Smooth muscle cell (in vitro differentiated cells): ENCODE measurements around the gene AMZ2. TPM values are rescaled to one million over a fixed set of nuclear protein-coding genes. Genes with fewer than 3 reads are reported as not detected.
"Not testable (repeated sequence)": the region's sequence is repeated elsewhere in the genome, so short reads cannot be mapped to it uniquely, and the experiment has no call there.

Source experiments
- DNase-seq: peaks from one replicate; lab custom pipeline; 2025; ENCODE audit not compliant: unreplicated experiment; lab: John Stamatoyannopoulos, UW
- H2AFZ ChIP-seq: fragments of 200-600 bp; sonication (generic); 2 replicates; pipeline ENCODE4 v1.6.0; 2016; ENCODE audit warnings: antibody characterized with exemption, low read depth, mild to moderate bottlenecking
- H3F3A ChIP-seq: fragments of 200-600 bp; sonication (generic); 2 replicates; pipeline ENCODE4 v1.6.0; 2017; ENCODE audit warnings: antibody characterized with exemption, low read depth
- H3K27ac ChIP-seq: fragments of 200-600 bp; sonication (generic); 2 replicates; pipeline ENCODE4 v1.5.1; 2016; ENCODE audit warnings: low read depth, mild to moderate bottlenecking
- H3K27me3 ChIP-seq: fragments of 200-600 bp; sonication (generic); 2 replicates; pipeline ENCODE4 v1.6.1; 2016; ENCODE audit warnings: low read depth, mild to moderate bottlenecking
- H3K36me3 ChIP-seq: fragments of 200-600 bp; sonication (generic); 2 replicates; pipeline ENCODE4 v1.5.1; 2016; ENCODE audit warnings: low read depth
- H3K4me1 ChIP-seq: fragments of 200-600 bp; sonication (generic); 2 replicates; pipeline ENCODE4 v1.5.1; 2016; ENCODE audit warnings: low read depth
- H3K4me2 ChIP-seq: fragments of 200-600 bp; sonication (generic); 2 replicates; pipeline ENCODE4 v1.6.0; 2016; ENCODE audit warnings: mild to moderate bottlenecking
- H3K4me3 ChIP-seq: fragments of 200-600 bp; sonication (generic); 2 replicates; pipeline ENCODE4 v1.5.1; 2016; ENCODE audit warnings: mild to moderate bottlenecking
- H3K79me2 ChIP-seq: fragments of 200-600 bp; sonication (generic); 2 replicates; pipeline ENCODE4 v1.6.0; 2016; ENCODE audit warnings: low read depth, mild to moderate bottlenecking
- H3K9ac ChIP-seq: fragments of 200-600 bp; sonication (generic); 2 replicates; pipeline ENCODE4 v1.6.0; 2016; ENCODE audit warnings: low read depth
- H3K9me3 ChIP-seq: fragments of 200-600 bp; sonication (generic); replicated peaks from 2 replicates; pipeline ENCODE4 v1.5.1; 2016; ENCODE audit warnings: low read depth
- H4K20me1 ChIP-seq: fragments of 200-600 bp; sonication (generic); 2 replicates; pipeline ENCODE4 v1.6.0; 2016; ENCODE audit warnings: low read depth
- WGBS: methylation state at CpG from one replicate; pipeline ENCODE4 v1.1.7; 2016; ENCODE audit warnings: low lambda C conversion rate; 5-methylcytosine and 5-hydroxymethylcytosine counted together
- polyA plus RNA-seq: library from polyadenylated mRNA; unstranded; fragments of >200 nt; fragmentation: Nextera tagmentation; extraction: Ambion mirVana; gene quantifications from 2 replicates; pipeline ENCODE4 v1.2.1, GENCODE V29; 2016
- total RNA-seq: library from RNA; depleted of rRNA; stranded (reverse); fragments of >200 nt; gene quantifications from 2 replicates; pipeline ENCODE4 v1.2.3, GENCODE V29; 2014
- TF ChIP-seq, protein P1 (sequence below): fragments of 200-600 bp; sonication (generic); IDR thresholded peaks from 2 replicates; pipeline ENCODE4 v1.5.1; 2017; ENCODE audit warnings: borderline replicate concordance, mild to moderate bottlenecking, antibody characterized with exemption; ENCODE audit not compliant: insufficient read depth, poor library complexity, severe bottlenecking

The AMZ2 gene
- total and polyA plus RNA-seq, 2 experiments from 2014 or later, result 66.3 to 75.5 TPM

DNA sequence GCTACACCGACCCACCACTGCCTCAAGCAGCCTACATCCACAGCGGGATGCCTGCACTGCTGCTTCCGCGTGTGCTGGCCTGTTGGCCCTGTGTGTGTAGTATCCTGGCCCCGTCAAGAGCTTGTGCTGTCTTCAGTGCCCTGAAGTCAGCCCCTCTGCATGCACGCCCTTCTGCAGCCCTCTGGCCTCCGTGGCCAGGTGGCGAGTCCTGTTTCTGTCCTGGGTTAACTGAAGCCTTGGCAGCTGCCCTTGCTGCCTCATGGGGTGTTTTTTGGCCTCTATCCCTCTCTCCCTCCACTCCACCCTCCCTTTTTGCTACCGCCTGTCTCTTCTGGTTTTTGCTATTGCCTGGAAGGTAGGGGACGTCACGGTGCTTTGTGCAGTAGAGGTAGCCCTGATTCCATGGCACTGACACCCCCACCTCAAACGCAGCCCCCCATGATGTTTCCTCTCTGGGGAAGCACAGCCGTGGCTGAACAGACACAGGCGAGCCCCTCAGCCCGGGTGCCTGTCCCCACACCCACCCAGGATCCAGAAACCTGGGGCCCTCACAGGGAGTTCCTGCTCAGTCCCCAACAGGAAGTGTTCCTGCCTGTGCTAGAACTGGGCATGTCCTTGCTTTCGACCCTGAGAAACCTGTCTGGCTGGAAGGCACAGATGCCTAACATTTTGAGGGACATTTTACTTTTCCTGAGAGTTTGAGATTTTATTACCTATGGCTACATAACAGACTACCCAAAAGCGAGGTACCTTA, 18.8 kb upstream of the AMZ2 start:
- H3K36me3 ChIP-seq, result no peaks in the 10 kb centered on the region
- no peak overlapping the region for H3K4me2 ChIP-seq
- H3K27ac ChIP-seq, result no peak overlapping the region
- no peaks in the 10 kb centered on the region for H3K4me1 ChIP-seq
- H3F3A ChIP-seq, result no peaks in the 10 kb centered on the region
- H3K4me3 ChIP-seq, result no peak overlapping the region
- H2AFZ ChIP-seq, result no peak overlapping the region
- no peaks in the 10 kb centered on the region for H4K20me1 ChIP-seq
- no peak for DNase-seq
- no peaks in the 10 kb centered on the region for H3K27me3 ChIP-seq
- TF ChIP-seq, protein P1, sequence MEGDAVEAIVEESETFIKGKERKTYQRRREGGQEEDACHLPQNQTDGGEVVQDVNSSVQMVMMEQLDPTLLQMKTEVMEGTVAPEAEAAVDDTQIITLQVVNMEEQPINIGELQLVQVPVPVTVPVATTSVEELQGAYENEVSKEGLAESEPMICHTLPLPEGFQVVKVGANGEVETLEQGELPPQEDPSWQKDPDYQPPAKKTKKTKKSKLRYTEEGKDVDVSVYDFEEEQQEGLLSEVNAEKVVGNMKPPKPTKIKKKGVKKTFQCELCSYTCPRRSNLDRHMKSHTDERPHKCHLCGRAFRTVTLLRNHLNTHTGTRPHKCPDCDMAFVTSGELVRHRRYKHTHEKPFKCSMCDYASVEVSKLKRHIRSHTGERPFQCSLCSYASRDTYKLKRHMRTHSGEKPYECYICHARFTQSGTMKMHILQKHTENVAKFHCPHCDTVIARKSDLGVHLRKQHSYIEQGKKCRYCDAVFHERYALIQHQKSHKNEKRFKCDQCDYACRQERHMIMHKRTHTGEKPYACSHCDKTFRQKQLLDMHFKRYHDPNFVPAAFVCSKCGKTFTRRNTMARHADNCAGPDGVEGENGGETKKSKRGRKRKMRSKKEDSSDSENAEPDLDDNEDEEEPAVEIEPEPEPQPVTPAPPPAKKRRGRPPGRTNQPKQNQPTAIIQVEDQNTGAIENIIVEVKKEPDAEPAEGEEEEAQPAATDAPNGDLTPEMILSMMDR, result no peak
- no peak overlapping the region for H3K9ac ChIP-seq
- H3K79me2 ChIP-seq, result no peaks in the 10 kb centered on the region
- 84% methylated on average over 17 of the region's 17 CpGs for WGBS
- no peaks in the 10 kb centered on the region for H3K9me3 ChIP-seq

GRCh38 chr17:68229619-68230018, 18.2 kb upstream of the AMZ2 start:
- 92% methylated on average over 8 of the region's 8 CpGs for WGBS
- no peaks in the 10 kb centered on the region for H3K36me3 ChIP-seq
- no peaks in the 10 kb centered on the region for H3K27me3 ChIP-seq
- H3K9me3 ChIP-seq, result no peaks in the 10 kb centered on the region
- no peaks in the 10 kb centered on the region for H3F3A ChIP-seq
- no peaks in the 10 kb centered on the region for H4K20me1 ChIP-seq
- no peak overlapping the region for H3K27ac ChIP-seq
- no peak overlapping the region for H3K4me3 ChIP-seq
- no peak overlapping the region for H2AFZ ChIP-seq
- H3K4me1 ChIP-seq, result no peaks in the 10 kb centered on the region
- H3K9ac ChIP-seq, result no peak overlapping the region
- TF ChIP-seq, protein P1, result no peak
- H3K4me2 ChIP-seq, result no peak overlapping the region
- no peaks in the 10 kb centered on the region for H3K79me2 ChIP-seq
- no peak for DNase-seq

- DNase-seq, H3F3A ChIP-seq, H3K79me2 ChIP-seq, H3K27ac ChIP-seq, H3K4me3 ChIP-seq, H2AFZ ChIP-seq, H3K4me1 ChIP-seq, H3K9ac ChIP-seq, H4K20me1 ChIP-seq, H3K9me3 ChIP-seq, H3K36me3 ChIP-seq, H3K27me3 ChIP-seq, H3K4me2 ChIP-seq: not testable (repeated sequence)
- WGBS, result 83% methylated on average over 4 of the region's 4 CpGs
Observed at GRCh38 chr17:68231131-68231530, 16.7 kb upstream of the AMZ2 start.

DNA sequence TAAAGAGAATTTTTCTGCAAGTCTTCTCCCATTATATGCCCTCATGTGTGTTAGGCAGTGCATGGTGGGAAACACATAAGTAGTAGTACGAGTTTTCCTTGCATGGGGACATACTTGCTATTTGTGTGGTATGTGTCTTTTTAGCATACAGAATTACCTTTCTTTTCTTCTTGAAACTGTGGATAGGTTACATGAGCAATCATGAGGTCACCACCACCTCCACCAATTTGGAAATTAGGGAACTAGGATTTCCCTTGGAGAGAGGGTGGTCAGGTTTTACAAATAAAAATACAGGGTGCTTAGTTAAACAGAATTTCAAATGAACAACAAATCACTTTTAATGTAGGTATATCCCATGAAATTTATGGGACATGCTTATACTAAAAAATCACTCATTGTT, 16.3 kb upstream of the AMZ2 start:
- TF ChIP-seq, protein P1, result no peak
- Histone ChIP-seq H3K79me2 (no peaks in the 10 kb centered on the region), H3K4me3 (no peak overlapping the region), H3K27ac (no peak overlapping the region), H3K36me3 (no peaks in the 10 kb centered on the region), H2AFZ (no peak overlapping the region), H3K4me2 (no peak overlapping the region), H3K27me3 (no peaks in the 10 kb centered on the region), H4K20me1 (no peaks in the 10 kb centered on the region), H3K9me3 (no peaks in the 10 kb centered on the region), H3K9ac (no peak overlapping the region), H3K4me1 (no peaks in the 10 kb centered on the region), H3F3A (no peaks in the 10 kb centered on the region)
- WGBS, result 74% methylated on average over 1 of the region's 1 CpG
- DNase-seq, result no peak

GRCh38 chr17:68232741-68233140, 15.1 kb upstream of the AMZ2 start:
- not testable (repeated sequence) for H3K79me2 ChIP-seq, H3K9ac ChIP-seq, H3K4me2 ChIP-seq, H4K20me1 ChIP-seq, H3K36me3 ChIP-seq, H3K27ac ChIP-seq, H2AFZ ChIP-seq, H3K4me1 ChIP-seq, H3K27me3 ChIP-seq, H3K9me3 ChIP-seq, DNase-seq, H3F3A ChIP-seq, H3K4me3 ChIP-seq
- WGBS, result 92% methylated on average over 1 of the region's 1 CpG

- not testable (repeated sequence) for H3K36me3 ChIP-seq, DNase-seq, H4K20me1 ChIP-seq, H3K4me3 ChIP-seq, H3K4me2 ChIP-seq, H3K9me3 ChIP-seq, H3F3A ChIP-seq, H3K79me2 ChIP-seq, H2AFZ ChIP-seq, H3K27me3 ChIP-seq, H3K4me1 ChIP-seq
- WGBS, result 74% methylated on average over 12 of the region's 12 CpGs
- H3K27ac ChIP-seq, result peak overlapping the region; percentile 71
- peak overlapping the region; percentile 18 for H3K9ac ChIP-seq
Observed at GRCh38 chr17:68234726-68235335, 13.0 kb upstream of the AMZ2 start.
